GM19351 (cell line): ENCODE results near the gene ODAD4.

Experiments used
- ATAC-seq: cut with Tn5 transposase; IDR thresholded peaks from one replicate; pipeline ENCODE4 v1.9.1; 2021; ENCODE audit warnings: mild to moderate bottlenecking, moderate library complexity; ENCODE audit not compliant: unreplicated experiment

ODAD4 gene

DNA sequence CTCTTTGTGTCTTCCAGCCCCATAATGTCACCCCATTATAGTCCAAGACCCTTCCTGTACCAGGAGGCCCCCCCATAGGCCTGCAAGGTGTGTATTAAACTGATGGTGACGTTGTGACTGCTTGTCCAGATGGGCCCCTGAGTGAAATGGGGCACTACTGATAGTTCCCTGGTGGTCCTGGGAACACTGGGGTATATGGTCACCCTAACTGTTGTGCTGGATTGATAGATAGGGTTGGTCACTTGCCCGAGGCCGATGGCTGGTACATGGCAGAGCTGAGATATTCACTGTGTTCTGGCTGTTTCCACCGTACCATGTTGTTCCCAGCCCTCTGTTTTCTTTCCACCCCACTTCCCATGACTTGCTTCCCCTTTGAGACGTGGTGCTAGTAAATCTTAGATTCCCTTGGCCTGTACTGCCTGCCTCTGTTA is 40.5 kb downstream of the ODAD4 start:
- ATAC-seq, result no peak

DNA sequence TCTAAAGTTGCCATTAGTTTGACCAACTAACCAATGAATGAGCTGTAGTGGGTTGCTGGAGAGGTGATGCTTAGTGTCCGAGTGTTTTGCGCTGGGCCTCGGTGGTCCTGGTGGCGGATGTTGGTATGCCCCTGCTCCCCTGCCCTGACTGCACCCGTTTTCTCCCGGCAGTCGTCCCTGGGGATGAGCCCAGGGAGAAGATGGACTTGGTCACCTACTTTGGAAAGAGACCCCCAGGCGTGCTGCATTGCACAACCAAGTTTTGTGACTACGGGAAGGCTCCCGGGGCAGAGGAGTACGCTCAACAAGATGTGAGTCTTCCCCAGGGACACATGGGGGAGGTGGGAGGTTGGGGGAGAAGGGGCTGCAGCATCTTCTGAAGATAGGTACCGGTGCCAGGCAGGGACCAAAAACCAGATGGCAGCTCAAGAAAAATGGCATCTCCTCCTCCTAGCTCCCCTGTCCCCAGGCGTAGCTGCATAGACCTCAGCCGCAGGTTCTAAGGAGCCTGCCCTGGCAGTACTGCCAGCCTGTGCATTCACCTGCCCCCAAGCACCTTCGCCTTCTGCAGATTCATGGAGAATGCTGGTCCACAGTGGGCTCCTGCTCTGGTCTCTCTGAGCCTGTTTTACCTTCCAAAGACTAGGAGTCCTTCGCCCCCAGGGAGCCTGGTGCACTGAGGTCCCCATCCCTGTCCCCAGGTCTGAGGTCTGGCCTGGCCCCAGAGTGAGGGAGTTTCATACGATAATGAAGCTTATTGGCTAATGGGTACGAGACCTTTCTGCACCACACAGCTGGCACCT is 41.5 kb downstream of the ODAD4 start:
- ATAC-seq, result no peak

GRCh38 chr17:41972571-41973407 is 42.4 kb downstream of the ODAD4 start:
- no peak for ATAC-seq

DNA sequence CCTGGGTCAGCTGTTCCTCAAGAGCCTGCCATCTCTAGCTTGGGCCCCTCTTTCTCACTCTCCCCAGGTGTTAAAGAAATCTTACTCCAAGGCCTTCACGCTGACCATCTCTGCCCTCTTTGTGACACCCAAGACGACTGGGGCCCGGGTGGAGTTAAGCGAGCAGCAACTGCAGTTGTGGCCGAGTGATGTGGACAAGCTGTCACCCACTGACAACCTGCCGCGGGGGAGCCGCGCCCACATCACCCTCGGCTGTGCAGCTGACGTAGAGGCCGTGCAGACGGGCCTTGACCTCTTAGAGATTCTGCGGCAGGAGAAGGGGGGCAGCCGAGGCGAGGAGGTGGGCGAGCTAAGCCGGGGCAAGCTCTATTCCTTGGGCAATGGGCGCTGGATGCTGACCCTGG is 43.0 kb downstream of the ODAD4 start:
- no peak for ATAC-seq

DNA sequence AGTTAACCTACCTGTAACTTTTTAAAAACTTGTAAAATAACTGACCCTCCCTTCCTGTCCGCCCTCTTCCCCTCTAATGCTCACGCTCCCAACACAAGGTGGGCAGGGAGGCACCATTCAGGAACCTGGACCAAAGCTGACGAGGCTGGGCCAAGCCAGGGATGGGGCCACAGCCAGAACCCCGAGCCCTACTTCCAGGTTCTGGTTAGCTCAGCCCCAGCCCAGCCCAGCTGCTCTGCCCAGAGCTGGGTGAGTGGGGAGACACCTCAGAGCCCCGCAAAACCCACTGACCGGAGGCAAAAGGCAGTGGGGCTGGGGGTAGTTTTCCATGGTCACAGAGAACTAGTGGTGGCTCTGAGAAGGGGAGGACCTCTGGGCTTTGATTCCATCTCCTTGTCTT is 43.6 kb downstream of the ODAD4 start:
- ATAC-seq, result no peak

GRCh38 chr17:41974658-41975057 is 44.2 kb downstream of the ODAD4 start:
- ATAC-seq, result no peak

DNA sequence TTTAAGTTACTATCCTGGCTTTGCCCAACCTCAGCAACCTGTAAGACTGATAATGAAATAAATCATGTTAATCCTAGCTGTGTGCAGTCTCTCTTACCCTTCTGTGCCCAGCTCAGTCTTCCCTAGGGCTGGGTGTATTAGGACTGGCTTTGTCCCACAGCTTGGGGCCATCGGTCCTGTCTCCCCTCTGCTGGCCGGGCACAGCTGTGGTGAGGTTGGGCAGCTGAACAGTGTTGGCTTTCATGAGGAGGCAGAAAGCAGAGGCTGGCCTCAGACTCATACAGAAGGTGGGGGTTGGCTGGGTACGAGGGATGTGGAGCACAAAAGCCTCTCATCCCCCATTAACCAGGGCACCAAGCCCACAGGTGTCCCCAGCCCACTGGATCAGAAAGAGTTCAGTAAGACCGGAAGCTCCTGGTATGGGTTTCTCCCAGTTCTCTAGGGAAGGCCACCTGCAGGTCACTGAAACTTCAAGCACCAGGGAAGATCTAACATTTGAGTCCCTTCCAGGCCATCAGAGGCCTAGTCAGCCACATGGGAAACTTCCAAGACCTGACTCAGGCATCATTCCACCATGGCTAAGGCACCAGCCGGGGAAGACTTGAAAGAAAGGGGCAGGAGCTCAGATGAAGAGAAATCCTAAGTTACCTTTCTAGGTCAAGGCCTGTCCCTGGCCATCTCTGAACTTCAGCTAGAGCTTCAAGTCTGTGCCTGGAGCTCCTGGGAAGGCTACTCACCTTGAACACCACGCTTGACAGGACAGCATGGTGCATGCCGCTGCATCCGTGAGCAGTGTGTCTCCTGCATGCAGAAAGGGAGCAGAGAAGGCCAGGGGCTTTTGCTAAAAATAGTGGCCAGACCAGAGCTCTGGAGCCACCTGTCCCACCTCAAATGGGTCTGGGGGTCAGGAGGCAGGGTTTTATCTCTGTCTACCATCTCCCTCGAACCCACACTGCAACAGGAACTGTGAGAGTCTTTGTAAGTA is 45.0 kb downstream of the ODAD4 start:
- no peak for ATAC-seq

- ATAC-seq, result no peak
Measured at GRCh38 chr17:41976142-41976768, 45.8 kb downstream of the ODAD4 start.

DNA sequence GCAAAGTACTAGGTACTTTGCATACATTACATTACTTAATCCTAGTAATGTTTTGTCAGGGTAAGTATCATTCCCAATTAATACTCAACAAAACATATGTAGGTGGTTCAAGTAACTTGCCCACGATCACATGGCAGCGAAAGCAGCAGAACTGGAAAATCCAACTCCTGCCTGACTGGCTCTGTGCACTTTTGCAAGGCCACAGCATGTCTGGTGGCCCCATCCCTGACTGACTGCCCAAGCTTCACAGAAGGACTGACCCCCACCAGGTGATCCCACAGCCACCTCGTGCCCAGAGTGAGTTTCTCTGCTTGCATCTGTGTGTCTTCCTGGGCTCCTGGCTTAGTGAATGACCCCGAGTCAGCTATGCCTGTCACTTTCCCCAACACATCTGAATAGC is 47.6 kb downstream of the ODAD4 start:
- ATAC-seq, result no peak

DNA sequence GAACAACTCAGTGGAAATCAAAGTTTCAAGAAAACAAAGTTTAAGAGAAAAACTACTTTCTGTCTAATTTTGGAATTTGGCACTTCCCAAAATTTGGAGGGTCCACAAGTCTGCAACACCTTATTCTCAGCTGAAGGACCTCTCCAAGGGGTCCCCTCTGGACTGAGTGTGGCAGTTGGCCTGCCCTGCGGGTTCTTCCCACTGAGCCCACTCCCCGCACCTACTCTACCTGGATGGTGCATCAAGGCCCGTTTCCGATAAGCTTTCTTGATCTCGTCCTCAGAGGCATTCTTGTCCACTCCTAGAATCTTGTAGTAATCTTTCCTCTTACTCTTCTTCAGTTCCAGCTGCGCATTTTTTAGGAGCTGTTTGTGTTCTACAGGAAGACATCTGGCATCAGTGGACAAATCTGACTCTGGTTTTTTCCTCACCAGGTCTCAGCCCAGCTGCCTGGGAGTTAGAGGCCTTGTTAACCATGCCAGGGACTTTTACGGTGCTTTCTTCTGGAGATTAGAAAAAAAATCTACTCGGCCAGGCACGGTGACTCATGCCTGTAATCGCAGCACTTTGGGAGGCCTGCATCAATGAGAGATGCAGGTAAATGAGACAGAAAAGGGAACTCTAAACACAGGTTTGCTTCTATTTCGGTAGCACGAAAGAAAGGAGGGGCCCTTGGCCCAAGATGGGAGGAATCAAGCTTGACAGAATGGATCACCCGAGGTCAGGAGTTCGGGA is 51.8 kb downstream of the ODAD4 start:
- no peak for ATAC-seq

DNA sequence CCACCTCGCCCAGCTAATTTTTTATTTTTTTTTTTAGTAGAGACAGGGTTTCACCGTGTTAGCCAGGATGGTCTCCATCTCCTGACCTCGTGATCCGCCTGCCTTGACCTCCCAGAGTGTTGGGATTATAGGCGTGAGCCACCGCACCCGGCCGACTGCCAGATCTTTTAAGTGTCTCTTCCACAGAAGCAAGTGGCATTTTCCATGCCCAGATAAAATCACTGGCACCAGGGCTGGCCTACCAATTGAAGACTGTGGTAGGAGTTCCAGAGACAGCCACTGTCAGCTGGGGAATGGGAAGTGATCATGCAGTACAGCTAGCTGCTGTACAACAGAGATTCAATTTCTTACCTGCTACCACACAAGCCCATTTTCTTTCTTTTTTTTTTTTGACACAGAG is 54.0 kb downstream of the ODAD4 start:
- no peak for ATAC-seq

- no peak for ATAC-seq
Measured at GRCh38 chr17:41985919-41986318, 55.5 kb downstream of the ODAD4 start.

DNA sequence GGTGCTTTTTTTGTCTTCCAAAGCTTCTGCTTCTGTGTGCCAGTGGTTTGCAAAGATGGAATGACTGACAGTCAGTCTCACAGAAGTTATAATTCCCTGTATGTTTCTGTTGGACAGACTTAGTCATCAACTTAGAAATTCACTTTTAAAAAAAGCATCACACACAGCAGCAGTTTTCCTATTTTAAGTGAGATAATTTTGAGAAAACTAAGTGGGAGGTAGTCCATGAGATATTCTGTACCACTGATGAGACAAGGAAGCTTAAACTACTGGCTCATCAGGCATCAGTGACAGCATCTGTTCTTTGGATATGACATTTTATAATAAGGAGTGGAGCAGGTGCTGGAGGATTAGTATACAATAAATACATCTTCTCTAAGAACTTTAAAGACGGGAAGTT is 56.2 kb downstream of the ODAD4 start:
- ATAC-seq, result no peak

GRCh38 chr17:41987642-41988041 is 57.2 kb downstream of the ODAD4 start:
- no peak for ATAC-seq

- no peak for ATAC-seq
Measured at GRCh38 chr17:41988418-41988817, 58.0 kb downstream of the ODAD4 start.

- no peak for ATAC-seq
Measured at GRCh38 chr17:41989702-41990419, 59.4 kb downstream of the ODAD4 start.

- no peak for ATAC-seq
Measured at GRCh38 chr17:41992576-41992975, 62.2 kb downstream of the ODAD4 start.

- no peak for ATAC-seq
Measured at GRCh38 chr17:41996855-41997164, 66.4 kb downstream of the ODAD4 start.

- no peak for ATAC-seq
Measured at GRCh38 chr17:41998497-41998896, 68.1 kb downstream of the ODAD4 start.
